K562 (cell line): ENCODE data around the gene MILR1. TPM values are rescaled to one million over a fixed set of nuclear protein-coding genes. Genes with fewer than 3 reads are reported as not detected.
A peak's percentile ranks its signal among the peaks of the same experiment; 100 is the strongest.

ENCODE experiments used
- CHD7 ChIP-seq: fragments of 200-600 bp; sonication (generic); IDR thresholded peaks from one replicate; pipeline ENCODE4 v1.6.1; 2012; ENCODE audit warnings: mild to moderate bottlenecking, low read depth, low read length, inconsistent platforms
- CTCF ChIP-seq, 3 experiments: IDR thresholded peaks in 2 of 3; conservative IDR thresholded peaks in 1 of 3; 2 replicates each; pipeline ENCODE4 v1.5.1; 2011 to 2012; ENCODE audit warnings: low read length in 3 of 3, mild to moderate bottlenecking in 3 of 3, control low read depth in 2 of 3, improper control_type of control experiment in 1 of 3, inconsistent platforms in 1 of 3, low read depth in 1 of 3, mixed read lengths in 1 of 3, moderate library complexity in 1 of 3; ENCODE audit not compliant: insufficient read depth in 2 of 3
- E2F4 ChIP-seq: sonication (generic); formaldehyde crosslinking; IDR thresholded peaks from 2 replicates; pipeline ENCODE4 v1.8.0; 2022; ENCODE audit warnings: mild to moderate bottlenecking, low read depth, missing genetic modification reagents
- RB1 ChIP-seq: fragments of 450-650 bp; IDR thresholded peaks from 2 replicates; pipeline ENCODE4 v1.6.1; 2017; ENCODE audit warnings: low read depth, mild to moderate bottlenecking
- TRIM28 ChIP-seq: fragments of 450-650 bp; IDR thresholded peaks from 2 replicates; pipeline ENCODE4 v1.6.1; 2017
- ZNF583 ChIP-seq: fragments of 250-450 bp; sonication (Bioruptor Pico); IDR thresholded peaks from 2 replicates; pipeline ENCODE4 v1.4.0; 2020
- polyA plus RNA-seq, 8 experiments: library from polyadenylated mRNA; depleted of rRNA in 4 of 8; stranded (reverse) in 5 of 8; unstranded in 3 of 8; fragments of >200 nt; fragmentation: Nextera tagmentation in 2 of 8; fragmentation: Illumina TruSeq in 1 of 8; extraction: Ambion mirVana in 2 of 8; extraction: Trizol in 1 of 8; gene quantifications; 2 replicates each; pipeline versions ENCODE4 v1.2.1 to v1.2.3, GENCODE V29; 2011 to 2014; ENCODE audit warnings: inconsistent platforms in 1 of 8, missing spikeins in 1 of 8
- total RNA-seq, 7 experiments: library from RNA; depleted of rRNA in 6 of 7; stranded (reverse); fragments of >200 nt in 6 of 7; fragmentation: Illumina TruSeq in 2 of 7; extraction: Trizol in 2 of 7; gene quantifications; 2 replicates each; pipeline versions ENCODE4 v1.2.1 to v1.2.3, GENCODE V29; 2011 to 2021; ENCODE audit warnings: low replicate concordance in 1 of 7

Gene MILR1
- total and polyA plus RNA-seq, 9 of the 15 experiments (the other 6 are each of a cell fraction or from before 2014, with no cell fraction given): 3.8 to 14.1 (median 7.1) TPM

- TF ChIP-seq CHD7 (no peak), ZNF583 (CRISPR knock-in tag) (no peak), CTCF (IDR thresholded peaks at IDR 0.05 in 2 of 3, conservative IDR thresholded peaks at IDR 0.05 in 1 of 3; ENCODE audit: insufficient read depth in 2 of 3, low read depth in 1 of 3, low read length in 3 of 3) (peak; percentile 69 to 89 (median 75)), TRIM28 (0 out of 2 replicates have a peak, but pooled peaks have one; percentile 18), RB1 (0 out of 2 replicates have a peak, but pooled peaks have one; percentile 38), E2F4 (no peak)
These were observed 30.2 kb upstream of the MILR1 start (continued) for GRCh38 chr17:64418506-64419339.
